Measurements from ENCODE around the gene KDM2B.
"Not testable (repeated sequence)": the region's sequence is repeated elsewhere in the genome, so short reads cannot be mapped to it uniquely, and the experiment has no call there.

The KDM2B gene

DNA sequence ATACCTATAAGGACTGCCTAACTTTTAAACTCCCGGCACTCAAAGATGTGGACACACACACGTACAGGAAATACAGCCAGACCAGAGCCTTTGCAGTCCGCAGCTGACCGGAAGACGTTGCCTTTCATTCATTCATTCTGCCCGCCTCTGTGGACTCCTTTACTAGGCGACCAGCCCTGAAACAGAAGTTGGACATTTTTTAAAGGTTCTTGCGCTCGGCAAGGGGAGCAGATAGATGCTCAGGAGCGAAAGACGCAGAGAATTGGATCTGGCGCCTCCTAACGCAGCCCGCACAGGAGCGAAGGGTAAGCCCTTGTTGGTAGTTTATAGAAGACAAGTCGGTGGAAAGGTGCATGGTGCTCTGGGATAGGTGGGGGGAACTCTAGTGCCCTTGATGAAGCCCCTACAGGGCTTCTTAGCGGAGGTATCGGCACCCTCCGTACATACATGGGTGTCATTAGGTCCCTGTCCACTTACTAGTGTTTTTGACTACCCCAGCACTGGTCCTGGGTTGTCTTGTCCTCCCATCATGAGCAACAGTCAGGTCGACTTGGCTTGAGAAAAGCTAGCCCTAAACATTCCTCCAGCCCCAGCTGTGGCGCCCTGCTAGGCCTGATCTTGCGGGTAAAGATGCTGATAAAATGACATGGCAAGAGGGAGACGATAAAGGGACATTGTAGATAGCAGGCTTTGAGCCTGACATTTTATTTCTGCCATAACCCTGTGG lies at the start of gene KDM2B:
TSS of gene KDM2B (minus strand) at position 65 of the 727 bp plus-strand sequence. CDS start 112 bp downstream, outside the sequence.
- DNase-seq = peak; percentile 52

DNA sequence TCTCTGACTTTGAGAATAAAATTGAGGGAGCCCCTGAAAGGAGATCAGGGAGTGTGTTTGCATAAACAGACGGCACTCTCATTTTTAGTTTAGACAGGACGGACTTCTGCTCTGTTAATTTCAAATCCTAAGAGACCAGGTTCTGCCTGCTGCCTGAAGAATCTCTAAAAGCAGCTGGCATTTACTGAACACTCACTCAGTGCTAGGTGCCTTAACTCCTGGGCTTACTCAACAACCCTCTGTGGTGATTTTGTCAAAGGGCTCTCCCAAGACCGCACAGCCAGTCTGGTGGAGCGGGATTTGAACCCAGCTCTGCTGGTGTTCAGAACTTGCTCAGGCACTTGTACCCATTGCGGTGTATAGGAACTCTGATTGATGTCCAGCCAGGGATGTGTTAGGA lies 47.7 kb upstream of the KDM2B start:
- no peak for DNase-seq

DNA sequence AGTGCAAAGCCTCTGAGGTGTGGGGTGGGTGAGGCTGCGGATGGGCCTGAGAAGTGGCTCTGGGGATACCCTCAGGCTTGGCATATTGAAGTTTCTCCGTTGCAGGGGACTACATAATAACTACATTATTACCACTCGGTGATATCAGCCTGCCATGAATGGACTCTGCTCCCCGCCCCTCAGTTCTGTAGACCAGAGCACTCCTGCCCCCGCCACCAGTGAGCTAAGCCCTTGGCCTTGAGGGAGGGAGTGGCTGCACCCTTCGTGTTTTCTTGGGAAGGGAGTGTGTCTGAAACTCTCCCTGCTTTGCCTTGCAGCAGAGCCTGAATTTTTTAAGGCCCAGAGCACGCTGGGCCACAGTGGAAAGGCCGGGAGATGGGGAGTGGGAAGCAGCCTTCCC lies 47.2 kb upstream of the KDM2B start:
- no peak for DNase-seq

DNA sequence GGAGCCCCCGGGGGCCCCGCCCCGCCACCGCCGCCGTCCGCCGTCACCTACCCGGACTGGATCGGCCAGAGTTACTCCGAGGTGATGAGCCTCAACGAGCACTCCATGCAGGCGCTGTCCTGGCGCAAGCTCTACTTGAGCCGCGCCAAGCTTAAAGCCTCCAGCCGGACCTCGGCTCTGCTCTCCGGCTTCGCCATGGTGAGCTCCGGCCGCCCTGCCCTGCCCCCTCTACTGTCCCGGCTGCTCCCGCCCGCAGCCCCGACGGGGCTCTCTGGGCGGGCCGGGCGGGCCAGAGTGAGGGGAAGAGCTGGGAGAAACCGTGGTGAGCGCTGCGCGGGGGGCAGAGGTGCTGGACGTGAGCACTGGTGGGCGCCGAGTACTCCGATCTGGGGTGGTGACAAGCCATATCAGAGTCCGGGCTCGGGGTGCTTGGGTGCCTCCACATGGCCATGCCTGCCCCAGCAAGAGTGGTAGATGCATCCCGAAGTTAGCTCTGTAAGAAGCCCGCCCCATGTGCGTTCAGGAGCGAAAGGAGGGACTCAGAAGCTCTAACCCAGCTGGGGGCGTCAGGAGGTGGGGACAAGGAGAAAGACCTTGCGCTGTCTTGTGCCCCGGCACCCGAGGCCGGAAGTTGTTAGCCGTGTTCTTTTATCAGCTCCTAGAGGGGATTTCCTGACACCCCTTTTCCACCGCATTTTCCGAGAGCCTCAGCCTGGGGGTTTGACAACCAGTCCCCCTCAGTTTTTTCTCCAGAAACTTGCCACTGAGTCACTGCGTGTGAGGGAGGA lies 46.2 kb upstream of the KDM2B start:
- peak; percentile 87 for DNase-seq

GRCh38 chr12:121626087-121626852 lies 45.4 kb upstream of the KDM2B start, which contains the start of gene ORAI1:
ORAI1 (plus strand) TSS chr12:121626530.
- DNase-seq = peak; percentile 98

DNA sequence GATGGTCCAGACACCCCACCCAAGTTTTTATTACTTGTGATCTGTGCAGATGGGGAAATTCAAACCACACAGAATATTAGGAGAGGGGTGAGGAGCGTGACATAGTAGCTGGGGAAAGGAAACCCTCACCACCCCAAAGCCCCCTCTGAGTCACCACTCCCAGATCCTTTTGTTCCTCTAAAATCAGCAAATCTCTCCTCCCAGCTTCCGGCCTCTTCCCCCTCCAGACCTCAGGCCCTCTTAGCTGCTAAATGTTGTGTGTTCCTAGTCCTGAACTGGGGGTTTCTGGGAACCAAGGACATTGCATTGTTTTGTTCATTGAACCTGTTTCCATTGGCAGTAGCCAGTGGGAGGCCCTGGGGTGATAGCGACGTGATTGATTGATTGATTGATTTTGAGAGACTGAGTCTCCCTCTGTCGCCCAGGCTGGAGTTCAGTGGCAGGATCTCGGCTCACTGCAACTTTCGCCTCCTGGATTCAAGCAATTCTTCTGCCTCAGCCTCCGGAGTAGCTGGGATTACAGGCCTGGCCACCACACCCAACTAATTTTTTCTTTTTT lies 39.6 kb upstream of the KDM2B start:
- DNase-seq = no peak

- no peak for DNase-seq
Measured at GRCh38 chr12:121618659-121619233, 37.9 kb upstream of the KDM2B start.

DNA sequence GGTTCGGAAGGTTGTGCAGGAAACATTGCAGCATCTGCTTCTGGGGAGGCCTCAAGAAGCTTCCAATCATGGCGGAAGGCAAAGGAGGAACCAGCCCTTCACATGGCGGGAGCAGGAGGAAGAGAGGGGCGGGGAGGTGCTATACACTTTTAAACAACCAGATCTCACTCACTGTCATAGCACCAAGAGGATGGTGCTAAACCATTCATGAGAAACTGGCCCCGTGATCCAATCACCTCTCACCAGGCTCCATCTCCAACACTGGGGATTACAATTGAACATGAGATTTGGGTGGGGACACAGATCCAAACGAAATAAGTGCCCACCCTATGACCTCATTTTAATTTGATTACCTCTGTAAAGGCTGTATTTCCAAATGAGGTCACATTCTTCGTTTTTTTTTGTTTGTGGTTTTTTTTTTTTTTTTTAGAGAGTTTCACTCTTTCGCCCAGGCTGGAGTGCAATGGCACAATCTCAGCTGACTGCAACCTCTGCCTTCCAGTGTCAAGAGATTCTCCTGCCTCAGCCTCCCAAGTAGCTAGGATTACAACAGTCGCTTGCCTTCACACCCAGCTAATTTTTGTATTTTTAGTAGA lies 34.1 kb upstream of the KDM2B start:
- no peak for DNase-seq

DNA sequence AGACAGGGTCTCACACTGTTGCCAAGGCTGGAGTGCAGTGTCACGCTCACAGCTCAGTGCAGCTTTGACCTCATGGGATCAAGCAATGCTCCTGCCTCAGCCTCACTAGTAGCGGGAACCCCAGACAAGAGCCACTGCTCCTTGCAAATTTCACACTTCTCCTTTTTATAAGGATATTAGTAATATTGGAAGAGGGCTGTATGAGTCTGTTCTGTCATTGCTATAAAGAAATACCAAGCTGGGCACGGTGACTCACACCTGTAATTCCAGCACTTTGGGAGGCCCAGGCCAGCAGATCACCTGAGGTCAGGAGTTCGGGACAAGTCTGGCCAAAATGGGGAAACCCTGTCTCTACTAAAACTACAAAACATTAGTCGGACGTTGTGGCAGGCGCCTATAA lies 32.6 kb upstream of the KDM2B start:
- no peak for DNase-seq

- no peak for DNase-seq
Measured at GRCh38 chr12:121611306-121611705, 30.5 kb upstream of the KDM2B start.

DNA sequence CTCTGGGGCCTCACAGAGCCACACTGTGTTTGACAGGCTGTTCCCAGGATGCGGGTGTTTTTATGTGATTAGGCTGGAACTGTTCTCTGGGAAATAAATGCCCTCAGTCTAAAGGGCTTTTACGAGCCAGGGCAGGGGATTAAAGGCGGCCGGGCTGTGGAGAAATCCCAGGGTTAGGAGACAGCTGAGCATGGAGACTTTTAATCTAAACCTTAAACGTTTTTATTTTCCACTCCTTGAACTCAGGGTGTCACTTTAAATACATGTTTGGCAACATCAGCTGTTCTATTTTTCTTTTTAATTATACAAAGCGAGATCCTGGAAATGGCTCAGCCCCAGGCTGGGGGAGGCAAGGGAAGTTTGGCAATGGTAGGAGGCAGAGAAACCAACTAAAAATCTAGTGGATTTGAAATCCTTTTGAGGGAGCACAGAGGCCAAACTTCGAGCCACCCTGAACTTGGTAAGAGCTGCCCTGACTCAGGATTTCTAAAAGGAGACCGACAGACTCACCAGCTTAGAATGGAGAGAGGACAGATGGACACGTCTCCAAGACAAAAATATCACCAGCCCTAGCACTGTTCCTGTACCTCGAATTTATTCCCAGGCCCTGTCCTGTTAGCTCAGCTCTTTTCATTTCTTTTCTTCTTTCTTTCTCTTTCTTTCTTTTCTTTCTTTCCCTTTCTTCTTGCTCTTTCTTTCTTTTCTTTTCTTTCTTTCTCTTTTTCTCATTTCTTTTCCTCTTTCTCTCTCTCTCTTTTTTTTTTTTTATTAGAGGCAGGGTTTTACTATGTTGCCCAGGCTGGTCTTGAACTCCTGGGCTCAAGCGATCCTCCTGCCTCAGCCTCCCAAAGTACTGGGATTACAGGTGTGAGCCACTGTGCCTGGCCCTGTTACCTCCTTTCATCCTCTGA lies 29.7 kb upstream of the KDM2B start:
- DNase-seq = no peak

- no peak for DNase-seq
Measured at GRCh38 chr12:121608301-121608700, 27.5 kb upstream of the KDM2B start.

- no peak for DNase-seq
Measured at GRCh38 chr12:121603581-121603980, 22.8 kb upstream of the KDM2B start.

DNA sequence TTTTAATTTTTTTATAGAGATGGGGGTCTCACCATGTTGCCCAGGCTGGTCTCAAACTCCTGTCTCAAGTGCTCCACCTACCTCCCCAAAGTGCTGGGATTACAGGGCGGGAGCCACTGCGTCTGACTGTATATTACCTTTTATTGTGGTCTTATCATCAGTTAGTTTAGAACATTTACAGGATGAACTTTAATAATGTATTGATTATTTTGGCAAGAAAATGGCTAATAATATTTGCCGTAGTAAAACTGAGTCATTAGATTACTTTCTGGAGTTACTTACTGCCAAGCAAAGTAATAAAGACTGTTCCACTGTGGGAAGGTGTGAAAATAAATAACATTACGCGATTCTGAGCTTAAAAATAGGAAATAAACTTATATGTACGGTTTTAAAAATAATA lies 21.9 kb upstream of the KDM2B start:
- no peak for DNase-seq

DNA sequence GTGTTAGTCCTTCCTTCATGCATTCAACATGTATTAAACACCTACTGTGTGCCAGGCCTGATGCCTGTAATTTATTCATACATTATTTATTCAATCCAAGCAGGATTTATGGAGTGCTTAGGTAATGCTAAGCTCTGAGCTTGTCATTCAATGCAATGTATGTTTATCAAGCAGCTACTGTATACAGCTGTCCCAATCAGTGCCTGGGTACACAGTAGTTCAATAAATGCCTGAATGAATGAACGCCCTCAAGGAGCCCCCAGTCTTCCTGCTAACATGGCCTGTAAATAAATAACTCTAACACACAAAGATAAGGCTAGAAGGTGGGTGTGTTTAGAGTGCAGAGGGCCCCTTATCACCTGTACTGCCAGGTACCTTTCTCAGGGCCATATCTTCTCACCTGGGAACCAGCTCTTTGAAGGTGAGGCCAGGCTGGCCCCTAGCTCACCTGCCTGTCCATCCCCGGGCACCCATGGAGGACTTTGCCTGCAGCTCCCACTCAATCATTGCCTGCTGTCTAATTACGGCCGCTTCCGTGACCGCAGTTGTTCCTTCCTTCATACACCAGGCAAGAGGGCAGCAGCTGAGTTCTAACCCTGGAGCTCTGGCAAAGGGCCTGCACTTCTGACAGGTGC lies 20.0 kb upstream of the KDM2B start:
- DNase-seq = no peak

GRCh38 chr12:121596526-121596925 lies 15.7 kb upstream of the KDM2B start:
- DNase-seq = no peak

GRCh38 chr12:121595520-121595919 lies 14.7 kb upstream of the KDM2B start:
- DNase-seq = no peak

DNA sequence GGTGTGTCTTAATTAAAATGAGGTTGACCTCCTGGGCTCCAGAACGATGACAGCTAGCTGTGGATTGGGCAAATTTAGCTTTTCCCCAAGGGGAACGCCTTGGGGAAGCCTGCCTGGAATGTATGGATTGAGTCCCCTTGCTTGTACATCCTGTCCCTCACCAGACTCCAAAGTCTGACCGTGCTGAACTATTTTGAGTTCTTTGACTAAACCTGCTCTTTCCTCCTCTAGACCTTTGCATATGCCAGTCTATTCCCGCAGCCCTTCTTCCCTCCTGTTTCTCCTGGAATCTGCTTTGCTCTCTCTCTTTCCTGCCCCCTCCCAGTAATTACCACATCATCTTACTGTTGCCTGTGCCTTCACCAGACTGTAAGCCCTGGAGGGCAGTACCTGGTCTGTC lies 11.5 kb upstream of the KDM2B start:
- no peak for DNase-seq

GRCh38 chr12:121590476-121591143 lies 9.8 kb upstream of the KDM2B start:
- no peak for DNase-seq

DNA sequence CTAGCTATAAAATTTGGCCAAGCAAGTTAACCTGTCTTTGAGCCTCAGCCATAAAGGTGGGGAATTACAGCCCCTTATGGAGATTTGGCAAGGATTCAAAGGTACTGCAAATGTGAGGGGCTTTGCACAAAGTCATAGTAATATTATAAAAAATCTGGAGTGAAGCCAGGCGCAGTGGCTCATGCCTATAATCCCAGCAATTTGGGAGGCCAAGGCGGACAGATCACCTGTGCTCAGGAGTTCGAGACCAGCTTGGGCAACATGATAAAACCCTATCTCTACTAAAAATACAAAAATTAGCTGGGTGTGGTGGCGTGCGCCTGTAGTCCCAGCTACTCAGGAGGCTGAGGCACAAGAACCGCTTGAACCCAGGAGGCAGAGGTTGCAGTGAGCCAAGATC lies 4.1 kb upstream of the KDM2B start:
- not testable (repeated sequence) for DNase-seq

Data from DMS53 (cell line).